GM21526 (cell line): ENCODE data around the gene RXRA.

Experiments used
- ATAC-seq: cut with Tn5 transposase; IDR thresholded peaks from one replicate; pipeline ENCODE4 v1.9.1; 2021; ENCODE audit warnings: moderate library complexity; ENCODE audit not compliant: unreplicated experiment, low FRiP score

RXRA gene

DNA sequence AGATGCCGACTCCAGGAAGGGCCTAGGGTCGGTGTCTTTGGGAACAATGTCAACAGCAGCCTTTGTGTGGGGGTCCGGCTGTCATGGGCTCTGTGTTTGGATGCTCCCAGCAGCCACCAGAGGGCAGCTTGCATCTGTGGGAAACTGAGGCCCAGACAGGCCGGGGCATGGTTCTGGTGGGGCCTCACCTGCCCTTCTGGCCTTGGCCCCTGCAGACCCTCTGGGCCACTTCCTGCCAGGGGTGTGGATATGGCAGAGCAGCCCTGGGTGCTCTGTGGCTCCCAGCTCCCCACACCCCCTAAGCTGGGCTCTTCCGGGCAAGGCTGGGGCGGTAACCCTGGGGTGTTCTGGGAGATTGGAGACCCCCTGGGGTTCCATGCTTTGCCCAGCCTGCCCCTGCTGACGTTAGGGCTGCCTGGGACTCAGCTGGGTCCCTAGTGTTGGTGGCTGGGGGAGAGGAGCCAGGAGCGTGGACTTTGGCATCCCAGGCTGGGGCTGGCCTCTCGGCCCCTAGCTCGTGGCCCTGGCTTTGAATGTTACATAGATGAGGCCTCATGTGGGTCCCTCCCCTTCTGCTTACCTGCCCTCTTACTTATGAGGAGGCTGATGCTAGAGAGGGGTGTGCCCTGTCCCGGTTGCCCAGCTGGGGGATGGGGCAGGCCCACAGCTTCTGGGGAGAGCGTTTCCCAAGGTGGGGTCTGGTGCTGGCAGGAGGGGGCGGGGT is 38.3 kb downstream of the RXRA start:
- ATAC-seq = no peak

DNA sequence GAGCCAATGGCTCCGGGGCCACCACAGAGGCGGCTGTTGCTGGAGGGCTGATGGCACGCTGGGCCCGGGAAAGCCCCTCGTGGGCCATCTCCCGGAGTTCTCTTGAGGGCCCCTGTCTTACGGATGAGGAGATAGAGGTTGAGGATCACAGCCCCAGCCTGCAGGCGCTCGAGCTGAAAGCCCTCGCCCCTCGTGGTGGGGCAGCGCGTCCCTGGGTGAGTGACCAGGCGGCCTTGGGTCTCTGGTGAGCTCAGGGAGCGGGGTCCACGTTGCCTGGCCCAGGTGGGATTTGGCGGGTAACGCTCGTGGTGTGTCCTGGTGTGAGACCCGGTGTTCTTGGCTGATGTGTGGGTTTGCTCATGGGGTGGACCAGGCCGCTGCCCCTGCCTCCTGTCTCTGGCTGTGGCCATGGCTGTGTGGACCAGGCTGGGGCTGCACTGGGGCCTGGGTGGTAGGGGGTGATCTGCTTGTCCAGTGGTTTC is 38.9 kb downstream of the RXRA start:
- ATAC-seq = no peak

DNA sequence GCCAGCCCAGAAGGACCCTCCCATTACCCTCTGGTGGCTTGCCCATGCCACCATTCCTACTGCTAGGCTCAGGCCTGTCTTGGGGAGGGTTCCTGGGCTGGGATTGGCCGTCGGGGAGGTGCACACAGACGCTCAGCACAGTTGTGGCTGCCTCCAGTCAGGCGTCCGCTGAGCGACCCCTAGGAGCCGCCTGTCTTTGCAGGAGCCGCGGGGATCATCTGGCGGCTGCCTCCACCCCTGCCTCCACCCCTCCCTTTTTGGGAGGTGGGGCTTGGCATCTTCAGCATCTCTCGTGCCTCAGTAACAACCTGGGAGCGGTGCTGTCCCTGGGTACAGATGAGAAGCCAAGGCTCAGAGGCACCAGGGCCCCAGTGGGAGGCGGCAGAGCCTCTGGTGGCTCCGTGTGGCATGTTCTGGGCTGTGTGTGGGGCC is 39.6 kb downstream of the RXRA start:
- ATAC-seq = no peak

DNA sequence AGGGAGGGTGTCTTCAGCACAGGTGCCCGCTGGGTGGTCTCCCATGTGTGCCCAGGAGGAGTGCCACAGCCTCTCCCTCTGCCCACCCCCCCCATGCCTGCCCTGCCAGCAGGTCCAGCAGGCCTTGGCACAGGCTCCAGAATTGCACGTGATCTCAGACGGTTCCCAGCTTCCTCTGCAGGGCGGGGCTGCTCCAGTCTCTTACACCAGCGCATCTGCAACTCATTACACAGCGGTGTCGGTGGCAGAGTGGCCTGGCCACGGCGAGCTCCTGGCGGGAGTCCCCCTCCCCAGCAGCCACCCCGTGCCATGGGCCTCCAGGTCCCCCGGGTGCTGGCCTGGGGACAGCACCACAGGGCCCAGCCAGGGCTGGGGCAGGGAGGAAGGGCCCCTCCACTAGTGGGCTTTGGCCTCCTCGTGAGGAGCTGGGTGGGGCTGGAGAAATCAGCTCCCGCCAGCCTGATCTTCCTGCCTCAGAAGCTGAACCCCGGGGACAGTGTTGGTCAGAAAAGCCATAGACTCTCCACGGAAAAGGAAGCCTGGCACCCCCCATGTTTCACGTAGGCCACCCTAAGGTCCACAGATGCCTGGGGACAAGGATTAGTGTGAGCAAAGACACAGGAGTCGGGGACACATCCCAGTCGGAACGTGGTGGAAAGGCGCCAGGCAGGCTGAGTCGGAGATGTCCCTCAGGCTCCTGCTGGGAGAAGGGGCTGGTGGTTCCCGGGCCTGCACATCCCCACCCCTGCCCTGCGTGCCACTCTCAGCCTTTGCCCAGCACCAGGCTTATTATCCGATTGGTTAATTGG is 40.2 kb downstream of the RXRA start:
- no peak for ATAC-seq

DNA sequence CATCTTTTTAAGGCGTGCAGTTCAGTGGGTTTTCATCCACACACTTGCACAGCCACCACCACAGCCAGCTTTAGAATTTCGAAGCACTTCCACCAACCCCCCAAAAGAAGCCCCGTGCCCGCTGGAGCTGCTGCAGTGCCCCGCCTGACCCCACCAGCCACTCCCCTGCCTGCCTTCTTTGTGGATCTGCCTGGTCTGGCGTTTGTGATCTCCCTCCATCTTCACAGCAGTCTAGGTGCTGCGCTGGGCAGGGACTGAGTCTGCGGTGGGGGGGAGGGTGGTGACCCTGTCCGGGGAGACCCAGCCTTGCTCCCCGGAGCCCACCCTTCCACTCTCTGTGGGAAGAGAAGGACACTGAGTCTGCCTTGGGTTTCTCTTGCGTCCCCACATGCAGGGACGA is 40.8 kb downstream of the RXRA start:
- no peak for ATAC-seq

DNA sequence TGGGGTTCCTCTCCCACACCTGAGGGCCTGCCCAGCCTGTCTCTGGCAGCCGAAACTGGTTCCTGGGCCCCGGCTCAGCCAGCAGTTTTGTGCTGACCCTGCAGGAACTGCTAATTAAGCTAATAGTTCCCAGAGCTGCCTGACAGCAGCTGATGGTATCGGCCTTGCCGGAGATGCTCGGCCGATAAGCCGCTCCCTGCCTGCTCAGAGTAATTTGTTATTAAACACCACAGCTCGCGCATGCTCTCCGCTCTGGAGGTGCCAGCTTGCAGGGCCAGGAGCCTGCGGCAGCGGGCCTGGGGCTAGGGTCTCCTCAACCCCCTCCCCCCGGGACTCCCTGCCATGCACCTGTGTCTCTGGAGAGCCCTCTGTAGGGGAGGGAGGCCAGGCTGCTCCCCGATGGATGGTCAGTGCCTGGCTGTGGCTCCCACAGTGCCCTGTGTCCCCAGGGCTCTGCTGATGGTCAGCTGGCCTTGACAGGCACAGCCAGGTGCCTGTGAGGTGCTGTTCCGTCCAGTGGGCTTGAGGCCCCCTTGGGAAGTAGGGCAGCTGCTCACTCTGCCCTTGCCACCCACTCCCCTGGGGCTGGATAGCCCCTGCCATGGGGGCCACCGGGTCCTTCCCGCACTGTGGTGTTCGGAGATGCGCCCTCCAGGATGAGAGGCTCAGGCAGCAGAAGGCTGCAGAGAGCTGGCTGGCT is 41.7 kb downstream of the RXRA start:
- no peak for ATAC-seq

DNA sequence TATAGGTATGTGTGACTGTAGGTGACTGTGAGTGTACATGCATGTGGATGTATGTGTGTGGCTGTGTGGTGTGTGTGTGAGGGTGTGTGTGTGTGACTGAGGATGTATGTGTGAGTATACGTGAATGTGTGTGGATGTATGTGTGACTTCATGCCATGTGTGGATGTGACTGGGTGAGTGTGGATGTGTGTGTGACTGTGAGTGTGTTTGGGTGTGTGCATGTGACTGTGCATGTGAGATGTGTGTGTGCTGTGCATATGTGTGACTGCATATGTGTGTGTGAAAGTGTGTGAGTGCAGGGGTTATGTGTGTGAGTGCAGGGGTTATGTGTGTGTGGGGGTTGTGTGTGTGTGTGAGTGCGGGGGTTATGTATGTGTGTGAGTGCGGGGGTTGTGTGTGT is 42.3 kb downstream of the RXRA start:
- ATAC-seq = no peak

DNA sequence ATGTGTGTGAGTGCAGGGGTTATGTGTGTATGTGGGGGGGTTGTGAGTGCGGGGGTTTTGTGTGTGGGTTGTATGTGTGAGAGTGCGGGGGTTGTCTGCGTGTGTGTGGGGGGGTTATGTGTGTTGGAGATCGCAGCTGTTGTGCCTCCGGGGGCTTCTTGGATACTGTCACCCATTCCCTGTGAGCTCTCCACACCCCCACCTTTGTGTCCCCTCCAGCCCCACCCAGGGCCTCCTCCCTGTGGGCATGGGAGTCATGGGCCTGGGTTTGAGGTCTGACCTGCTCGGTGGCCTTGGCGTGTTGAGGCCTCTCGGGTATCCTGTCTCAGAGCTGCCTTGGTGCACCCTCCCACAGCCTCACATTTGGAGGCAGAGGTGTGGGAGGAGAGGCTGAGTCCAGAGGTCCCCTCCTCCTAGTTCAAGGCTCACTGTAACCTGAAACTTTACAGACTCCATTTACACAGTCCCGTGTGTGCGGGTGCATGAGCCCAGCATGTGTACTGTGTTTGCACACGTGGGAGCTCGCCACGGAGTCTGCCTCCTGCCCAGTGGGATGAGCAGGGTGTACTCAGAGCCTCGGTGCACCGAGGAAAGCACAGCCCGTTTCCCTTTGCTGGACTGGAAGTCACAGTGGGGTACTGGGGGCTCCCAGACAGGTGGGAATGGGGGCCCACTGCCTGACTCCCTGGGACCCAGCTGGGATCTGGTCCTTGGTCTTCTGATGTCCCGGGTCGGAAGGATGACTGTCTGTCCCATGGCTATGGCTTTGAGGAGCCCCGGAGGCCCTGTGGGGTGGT is 43.4 kb downstream of the RXRA start:
- ATAC-seq = no peak

DNA sequence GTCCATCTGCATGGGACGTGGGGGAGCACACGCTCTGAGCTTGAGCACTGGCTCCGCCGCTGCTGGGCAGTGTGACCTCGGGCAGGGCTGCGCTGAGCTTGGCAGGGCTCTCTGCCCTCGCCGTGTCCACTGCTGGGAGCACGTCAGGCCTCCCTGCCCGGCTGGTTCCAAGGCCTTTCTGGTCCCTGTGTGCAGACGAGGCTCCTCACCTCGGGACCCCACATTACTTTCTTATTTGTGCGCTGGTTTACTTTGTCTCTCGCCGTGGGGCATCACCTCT is 43.9 kb downstream of the RXRA start:
- no peak for ATAC-seq

DNA sequence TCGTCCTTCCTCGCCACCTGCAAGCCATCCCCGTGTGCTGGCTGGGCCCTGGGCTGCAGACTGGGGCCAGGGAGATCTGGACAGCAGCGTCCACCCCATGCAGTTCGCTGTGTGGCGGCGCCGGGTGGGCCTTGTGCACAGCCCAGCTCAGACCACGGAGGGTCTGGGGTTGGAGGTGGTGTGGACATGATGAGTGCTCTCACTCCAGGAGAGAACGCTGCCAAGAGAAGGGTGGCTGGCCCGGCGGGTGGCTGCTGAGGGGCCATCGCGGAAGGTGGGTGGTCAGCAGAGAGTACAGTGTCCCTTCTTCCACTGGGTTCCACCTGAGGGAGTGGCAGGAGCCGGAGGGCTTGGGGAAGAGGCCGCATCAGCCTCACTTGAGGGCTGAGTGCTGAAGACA is 44.4 kb downstream of the RXRA start:
- ATAC-seq = no peak

DNA sequence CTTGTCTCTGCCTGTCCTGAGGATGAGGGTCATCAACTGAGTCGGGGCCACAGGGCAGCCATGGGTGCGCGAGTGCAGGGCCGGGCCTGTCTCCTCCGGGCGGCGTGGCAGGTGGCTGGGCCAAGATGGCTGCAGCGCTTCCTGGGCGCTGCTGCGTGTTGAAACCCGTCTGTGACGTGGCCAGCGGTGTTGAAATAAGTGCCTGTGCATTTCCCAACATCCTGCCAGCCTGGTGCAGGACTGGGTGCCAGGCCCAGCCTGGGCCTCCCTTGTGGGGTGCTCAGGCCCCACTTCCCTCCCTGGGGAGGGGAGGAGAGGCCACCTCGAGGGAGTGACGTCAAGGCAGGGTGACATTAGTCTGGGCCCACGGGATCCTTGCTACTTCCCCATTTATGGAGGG is 45.5 kb downstream of the RXRA start:
- ATAC-seq = no peak

DNA sequence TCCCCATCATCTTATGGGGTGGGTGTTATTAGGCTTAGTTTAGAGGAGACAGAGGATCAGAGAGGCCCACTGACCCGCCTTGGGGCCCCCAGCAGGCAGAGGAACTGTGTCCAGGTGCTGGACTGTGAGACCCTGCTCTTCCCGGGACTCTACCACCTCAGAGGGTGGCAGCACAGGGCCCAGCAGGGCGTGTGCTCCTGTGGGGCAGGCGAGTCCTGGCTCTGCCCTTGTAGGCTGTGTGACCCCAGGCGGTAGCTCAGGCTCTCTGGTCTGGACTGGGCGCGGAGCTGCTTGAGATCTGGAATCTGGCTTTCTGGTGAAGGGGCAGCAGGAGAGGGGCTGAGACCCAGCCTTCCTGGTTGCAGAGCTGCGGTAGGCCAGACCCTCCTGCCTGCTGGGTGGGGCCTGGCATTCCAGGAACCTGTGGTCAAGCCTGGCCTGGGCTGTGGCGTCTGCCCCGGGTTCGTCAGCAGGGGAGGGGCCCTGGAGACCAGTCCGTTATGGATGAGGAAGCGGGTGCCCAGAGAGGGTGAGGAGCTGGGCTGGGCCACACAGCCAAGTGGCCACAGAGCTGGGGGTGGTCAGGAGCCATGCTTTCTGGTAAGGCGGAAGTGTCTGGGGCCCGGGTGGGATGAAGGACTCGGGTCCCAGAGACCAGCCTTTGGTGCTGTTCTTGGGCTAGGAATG is 46.5 kb downstream of the RXRA start:
- ATAC-seq = no peak

DNA sequence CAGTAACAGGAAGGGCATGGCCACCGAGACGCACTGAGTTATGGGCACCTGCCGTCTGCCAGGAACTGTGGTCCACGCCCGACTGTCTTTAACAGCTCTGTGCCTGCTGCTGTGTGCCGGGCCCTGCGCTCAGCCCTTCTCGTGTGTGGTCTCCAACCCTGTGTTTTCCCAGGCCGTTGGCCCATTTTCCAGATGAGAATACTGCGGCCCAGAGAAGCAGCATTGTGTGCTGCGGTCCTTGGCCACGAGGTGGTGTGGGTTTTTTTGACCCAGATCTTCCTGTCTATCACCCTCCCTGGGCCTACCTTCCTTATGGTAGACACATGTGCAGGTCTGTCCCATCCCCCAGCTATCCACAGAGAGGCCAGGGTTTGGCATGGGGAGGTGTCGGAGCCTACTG is 47.0 kb downstream of the RXRA start:
- no peak for ATAC-seq

DNA sequence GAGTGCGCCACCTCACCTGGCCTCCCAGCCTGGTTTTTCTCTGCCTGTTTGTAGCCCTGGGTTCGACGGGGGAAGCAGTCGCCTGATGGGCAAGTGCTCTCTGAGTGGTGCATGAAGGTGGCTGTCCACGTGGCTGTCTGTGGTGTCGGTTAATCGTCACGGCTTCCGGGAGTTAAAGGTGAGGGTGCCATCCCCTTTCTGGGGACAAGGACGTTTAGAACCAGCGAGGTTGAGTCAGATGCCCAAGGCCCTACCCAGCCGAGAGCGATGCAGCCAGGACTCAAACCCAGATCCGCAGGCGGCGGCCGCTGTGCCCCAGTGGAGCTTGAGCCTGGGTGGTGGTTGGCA is 47.7 kb downstream of the RXRA start:
- ATAC-seq = no peak

DNA sequence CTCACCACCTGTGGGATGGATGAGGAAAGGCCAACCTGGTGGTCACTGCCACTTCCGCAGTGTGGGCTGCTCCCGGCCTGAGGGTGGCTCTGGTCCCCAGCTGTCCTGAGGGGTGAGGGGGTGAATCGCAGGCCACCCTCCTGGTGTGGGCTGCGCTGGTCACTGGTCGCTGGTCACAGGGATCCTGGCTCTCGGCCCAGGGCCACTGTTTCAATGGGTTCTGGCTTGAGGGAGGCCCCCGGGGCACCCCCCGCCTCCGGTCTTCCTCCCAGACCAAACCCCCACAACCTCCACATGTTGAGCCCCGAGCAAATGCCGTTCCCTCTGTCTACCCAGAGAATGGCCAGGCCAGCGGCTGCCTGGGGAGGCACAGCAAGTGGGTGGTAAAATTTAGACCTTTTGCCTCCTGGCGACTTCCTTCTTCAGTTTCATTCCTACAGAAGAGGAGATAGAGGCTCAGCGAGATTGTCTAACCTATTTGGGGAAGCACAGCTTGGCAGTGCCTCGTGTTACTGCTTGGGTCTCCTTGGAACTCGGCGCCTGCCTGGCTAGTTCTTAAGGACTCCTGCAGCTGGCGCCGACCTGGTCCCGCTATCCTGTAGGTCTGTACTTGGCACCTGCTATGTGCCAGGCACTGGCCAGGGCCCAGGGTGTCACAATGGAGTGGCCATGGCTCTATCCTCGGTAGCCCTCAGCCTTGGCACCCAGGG is 48.2 kb downstream of the RXRA start:
- ATAC-seq = no peak

DNA sequence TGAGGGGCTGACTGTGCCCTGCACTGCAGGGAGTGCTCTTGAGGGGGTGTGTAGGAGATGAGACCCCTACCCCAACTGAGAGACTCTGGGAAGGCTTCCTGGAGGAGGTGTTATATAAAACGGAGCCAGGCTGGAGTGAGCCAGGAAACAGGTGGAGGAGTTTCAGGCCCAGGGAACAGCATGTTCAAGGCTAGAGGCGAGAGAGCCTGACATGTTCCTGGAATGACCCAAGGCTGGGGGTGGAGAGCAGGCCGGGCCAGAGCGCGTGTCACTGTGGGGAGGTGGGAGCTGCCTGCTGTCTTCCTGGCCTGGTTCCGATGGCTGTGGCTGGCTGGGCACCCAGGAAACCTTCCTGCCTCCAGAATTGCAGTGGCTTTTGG is 48.7 kb downstream of the RXRA start:
- ATAC-seq = no peak

DNA sequence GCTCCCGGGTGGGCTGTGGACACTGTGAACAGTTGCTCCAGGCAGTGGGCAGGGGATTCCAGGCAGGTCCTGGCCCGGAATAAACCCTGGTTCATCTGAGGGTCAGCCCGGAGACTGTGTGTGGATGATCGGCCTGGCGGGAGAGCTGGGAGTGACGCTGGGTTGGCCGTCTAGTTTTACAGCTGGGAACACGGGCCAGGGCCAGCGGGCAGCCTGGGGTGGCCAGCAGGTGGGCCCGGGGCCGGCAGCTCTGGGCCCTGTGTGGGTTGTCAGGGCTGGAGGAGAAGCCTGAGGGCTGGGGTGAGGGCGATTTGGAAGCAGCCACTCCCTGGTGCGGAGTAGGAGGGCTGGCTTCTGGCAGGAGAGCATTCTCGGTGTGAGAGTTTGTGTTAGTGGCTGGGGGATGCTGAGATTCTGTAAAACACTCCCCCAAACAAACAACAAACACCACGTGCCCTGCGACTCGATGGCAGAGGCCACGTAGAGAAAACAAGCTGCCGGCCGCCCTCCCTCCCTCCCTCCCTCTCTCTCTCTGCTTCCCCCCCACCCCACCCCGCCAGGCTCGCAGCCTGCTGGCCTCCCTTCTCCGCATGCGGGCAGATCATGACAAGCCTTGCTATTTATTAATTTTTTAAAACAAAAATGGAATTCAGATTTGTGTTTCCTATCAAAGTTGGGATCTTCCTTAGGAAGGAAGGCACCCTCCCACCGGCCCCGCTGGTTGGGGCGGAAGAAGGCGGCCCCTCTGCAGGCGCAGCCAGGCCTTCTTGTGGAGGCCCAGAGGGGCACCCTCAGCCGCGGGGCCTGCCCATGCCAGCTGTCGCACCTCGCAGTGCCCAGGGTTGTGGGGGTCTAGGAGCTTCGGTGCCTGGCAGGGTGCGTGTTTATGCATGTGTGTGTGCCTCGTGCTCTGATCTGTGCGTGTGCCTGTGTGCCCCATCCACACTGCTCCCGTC is 49.5 kb downstream of the RXRA start:
- ATAC-seq = no peak

DNA sequence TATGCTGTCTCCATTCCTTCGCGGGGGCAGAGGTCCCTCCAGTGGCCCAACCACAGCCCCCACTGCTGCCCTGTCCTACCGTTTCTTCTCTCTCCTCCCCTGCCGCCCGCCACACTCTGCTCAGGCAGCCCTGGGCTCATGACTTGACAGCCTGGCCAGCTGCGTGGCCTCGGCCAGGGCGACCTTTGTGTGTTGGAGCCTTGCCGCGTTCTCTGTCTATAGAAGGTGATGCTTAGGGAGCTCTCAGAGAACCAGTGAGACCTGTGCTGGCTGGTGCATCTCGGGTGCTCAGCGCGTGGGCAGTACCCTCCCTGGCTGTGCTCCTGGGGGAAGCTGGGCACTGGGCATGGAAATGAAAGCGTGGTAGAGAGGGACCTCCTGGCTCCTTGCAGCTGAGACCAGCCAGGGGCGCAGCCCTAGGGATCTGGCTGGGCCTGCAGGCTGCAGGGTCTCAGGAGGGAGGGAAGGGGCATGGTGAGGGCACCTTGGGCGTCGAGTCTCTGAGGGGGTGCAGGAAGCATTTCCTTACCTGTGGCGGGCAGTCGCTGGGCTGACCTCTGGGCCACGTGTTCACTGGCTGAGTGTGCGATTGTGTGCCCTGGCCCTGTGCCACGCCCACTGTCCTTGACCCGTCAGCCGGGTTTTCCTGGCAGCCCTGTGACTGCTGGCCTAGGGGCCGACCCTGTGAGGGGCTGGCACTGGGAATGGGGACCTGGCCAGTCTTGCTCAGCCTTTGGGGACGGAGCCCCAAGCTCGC is 50.3 kb downstream of the RXRA start:
- no peak for ATAC-seq
